WTC11 (cell line): Measurements from ENCODE around the gene NINL. TPM values are rescaled to one million over a fixed set of nuclear protein-coding genes. Genes with fewer than 3 reads are reported as not detected.
A peak's percentile ranks its signal among the peaks of the same experiment; 100 is the strongest.

Experiments used
- ATAC-seq: fragments of 200-7000 bp; cut with Tn5 transposase; 2 replicates; pipeline ENCODE4 v1.10.0; 2021; ENCODE audit warnings: mild to moderate bottlenecking, moderate library complexity
- CTCF ChIA-PET: fragments of 300-600 bp; sonication (Branson Sonifier 250); formaldehyde crosslinking; loops from one replicate; lab custom pipeline; 2021; ENCODE audit warnings: antibody characterized with exemption; lab: Charles Lee
- POLR2A ChIA-PET: fragments of 350-600 bp; sonication (Branson Sonifier 250); formaldehyde crosslinking; loops from one replicate; lab custom pipeline; 2021; ENCODE audit warnings: antibody characterized with exemption; lab: Charles Lee
- DNase-seq: peaks from one replicate; pipeline ENCODE4 v3.0.0; 2021; ENCODE audit warnings: low spot score
- H3K27ac Mint-ChIP-seq: 2 replicates; pipeline ENCODE4 v1.8.0; 2021; ENCODE audit warnings: mixed read lengths
- H3K27me3 Mint-ChIP-seq: 2 replicates; pipeline ENCODE4 v1.8.0; 2021; ENCODE audit warnings: low read depth, mild to moderate bottlenecking, moderate library complexity, mixed read lengths
- H3K36me3 Mint-ChIP-seq: 2 replicates; pipeline ENCODE4 v1.8.0; 2021; ENCODE audit warnings: mixed read lengths
- H3K4me1 Mint-ChIP-seq: 2 replicates; pipeline ENCODE4 v1.8.0; 2022; ENCODE audit warnings: mixed read lengths
- H3K4me3 Mint-ChIP-seq: 2 replicates; pipeline ENCODE4 v1.8.0; 2021; ENCODE audit warnings: mild to moderate bottlenecking, moderate library complexity, mixed read lengths
- H3K9me3 Mint-ChIP-seq: 2 replicates; pipeline ENCODE4 v1.8.0; 2021; ENCODE audit warnings: mixed read lengths
- EMX1 ChIP-seq: fragments of 250-450 bp; sonication (Bioruptor Pico); IDR thresholded peaks from 2 replicates; pipeline ENCODE4 v1.8.0; 2021; ENCODE audit warnings: mild to moderate bottlenecking
- FOXK1 ChIP-seq: sonication (generic); formaldehyde crosslinking; IDR thresholded peaks from 2 replicates; pipeline ENCODE4 v1.8.0; 2022; ENCODE audit warnings: mild to moderate bottlenecking, moderate library complexity, missing genetic modification reagents
- GTF2I ChIP-seq: fragments of 250-450 bp; sonication (Bioruptor Pico); conservative IDR thresholded peaks from 2 replicates; pipeline ENCODE4 v1.4.0; 2021; ENCODE audit warnings: mild to moderate bottlenecking
- KAT7 ChIP-seq: sonication (generic); formaldehyde crosslinking; IDR thresholded peaks from 2 replicates; pipeline ENCODE4 v1.8.1; 2023; ENCODE audit warnings: missing genetic modification reagents, mild to moderate bottlenecking, borderline replicate concordance
- NR1H2 ChIP-seq: sonication (generic); formaldehyde crosslinking; IDR thresholded peaks from 2 replicates; pipeline ENCODE4 v1.9.0; 2021; ENCODE audit warnings: mild to moderate bottlenecking, moderate library complexity, missing genetic modification reagents
- OVOL2 ChIP-seq: fragments of 250-450 bp; sonication (Bioruptor Pico); IDR thresholded peaks from 2 replicates; pipeline ENCODE4 v1.9.0; 2021; ENCODE audit warnings: mild to moderate bottlenecking, borderline replicate concordance
- RELA ChIP-seq: sonication (generic); formaldehyde crosslinking; IDR thresholded peaks from 2 replicates; pipeline ENCODE4 v1.8.1; 2022; ENCODE audit warnings: missing genetic modification reagents, mild to moderate bottlenecking, borderline replicate concordance
- total RNA-seq: library from RNA; stranded (reverse); gene quantifications from 3 replicates; pipeline ENCODE4 v1.2.3, GENCODE V29; 2021
- TF ChIP-seq, protein P1 (sequence below): fragments of 250-450 bp; sonication (Bioruptor Pico); IDR thresholded peaks from 2 replicates; pipeline ENCODE4 v1.9.0; 2021; ENCODE audit warnings: mild to moderate bottlenecking
- TF ChIP-seq, protein P2 (sequence below): sonication (generic); formaldehyde crosslinking; IDR thresholded peaks from 2 replicates; pipeline ENCODE4 v1.8.1; 2023; ENCODE audit warnings: mild to moderate bottlenecking, missing genetic modification reagents
- TF ChIP-seq, protein P3 (sequence below): sonication (generic); formaldehyde crosslinking; IDR thresholded peaks from 2 replicates; pipeline ENCODE4 v1.8.1; 2022; ENCODE audit warnings: missing genetic modification reagents, borderline replicate concordance
- TF ChIP-seq, protein P4 (sequence below): sonication (generic); formaldehyde crosslinking; IDR thresholded peaks from 2 replicates; pipeline ENCODE4 v1.8.0; 2022; ENCODE audit warnings: mild to moderate bottlenecking, missing genetic modification reagents
- TF ChIP-seq, protein P5 (sequence below): sonication (generic); formaldehyde crosslinking; conservative IDR thresholded peaks from 2 replicates; pipeline ENCODE4 v1.8.1; 2023; ENCODE audit warnings: mild to moderate bottlenecking, low read depth, missing genetic modification reagents, moderate library complexity
- TF ChIP-seq, protein P6 (sequence below): fragments of 250-450 bp; sonication (Bioruptor Pico); IDR thresholded peaks from 2 replicates; pipeline ENCODE4 v1.9.0; 2021; ENCODE audit warnings: moderate library complexity, mild to moderate bottlenecking, inconsistent platforms, borderline replicate concordance

Gene NINL
- total RNA-seq, 1 experiment from 2014 or later, result 36.0 TPM

DNA sequence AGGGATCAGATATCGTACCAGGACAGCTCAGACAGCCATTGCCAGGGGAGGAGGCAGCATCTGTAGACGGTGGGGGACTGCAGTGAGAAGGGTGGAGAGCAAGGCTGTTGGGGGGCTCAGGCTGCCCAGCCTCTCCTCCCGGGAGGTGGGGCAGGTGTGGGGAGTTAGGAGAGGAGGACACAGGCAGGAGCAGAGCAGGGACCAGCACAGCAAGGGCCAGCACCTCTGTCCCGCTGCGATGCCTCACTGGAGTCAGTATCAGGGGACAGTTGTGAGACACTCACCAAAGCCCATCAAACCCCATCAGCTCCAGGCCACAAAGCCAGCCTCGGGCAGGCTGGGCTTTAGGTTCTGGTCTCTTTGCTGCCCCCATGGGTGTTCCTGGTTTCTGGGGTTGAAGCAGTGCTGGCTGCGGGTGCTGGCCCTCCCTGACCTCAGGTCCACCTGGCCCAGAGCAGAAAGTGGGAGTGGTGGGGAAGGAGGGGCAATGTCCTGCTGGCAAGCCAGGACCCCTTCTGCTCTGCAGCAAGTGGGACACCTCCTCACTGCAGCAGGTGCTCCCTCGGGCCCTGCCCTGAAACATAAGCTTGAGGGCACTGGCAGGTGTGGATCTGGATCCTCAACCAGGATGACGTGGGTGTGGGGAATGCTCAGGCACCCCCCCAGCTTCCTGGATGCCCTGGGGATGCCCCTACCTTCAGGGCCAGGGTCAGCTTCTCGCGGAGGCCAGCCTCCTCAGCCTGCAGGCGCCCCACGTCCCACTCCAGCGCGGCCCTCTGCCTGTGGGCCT, 94.5 kb downstream of the NINL start:
- Mint-ChIP-seq H3K4me1 (peaks cover 24% of the 10 kb centered on the region), H3K9me3 (no peaks in the 10 kb centered on the region)
- TF ChIP-seq, protein P1, sequence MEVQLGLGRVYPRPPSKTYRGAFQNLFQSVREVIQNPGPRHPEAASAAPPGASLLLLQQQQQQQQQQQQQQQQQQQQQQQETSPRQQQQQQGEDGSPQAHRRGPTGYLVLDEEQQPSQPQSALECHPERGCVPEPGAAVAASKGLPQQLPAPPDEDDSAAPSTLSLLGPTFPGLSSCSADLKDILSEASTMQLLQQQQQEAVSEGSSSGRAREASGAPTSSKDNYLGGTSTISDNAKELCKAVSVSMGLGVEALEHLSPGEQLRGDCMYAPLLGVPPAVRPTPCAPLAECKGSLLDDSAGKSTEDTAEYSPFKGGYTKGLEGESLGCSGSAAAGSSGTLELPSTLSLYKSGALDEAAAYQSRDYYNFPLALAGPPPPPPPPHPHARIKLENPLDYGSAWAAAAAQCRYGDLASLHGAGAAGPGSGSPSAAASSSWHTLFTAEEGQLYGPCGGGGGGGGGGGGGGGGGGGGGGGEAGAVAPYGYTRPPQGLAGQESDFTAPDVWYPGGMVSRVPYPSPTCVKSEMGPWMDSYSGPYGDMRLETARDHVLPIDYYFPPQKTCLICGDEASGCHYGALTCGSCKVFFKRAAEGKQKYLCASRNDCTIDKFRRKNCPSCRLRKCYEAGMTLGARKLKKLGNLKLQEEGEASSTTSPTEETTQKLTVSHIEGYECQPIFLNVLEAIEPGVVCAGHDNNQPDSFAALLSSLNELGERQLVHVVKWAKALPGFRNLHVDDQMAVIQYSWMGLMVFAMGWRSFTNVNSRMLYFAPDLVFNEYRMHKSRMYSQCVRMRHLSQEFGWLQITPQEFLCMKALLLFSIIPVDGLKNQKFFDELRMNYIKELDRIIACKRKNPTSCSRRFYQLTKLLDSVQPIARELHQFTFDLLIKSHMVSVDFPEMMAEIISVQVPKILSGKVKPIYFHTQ (CRISPR knock-in tag), result no peak
- TF ChIP-seq, protein P2, sequence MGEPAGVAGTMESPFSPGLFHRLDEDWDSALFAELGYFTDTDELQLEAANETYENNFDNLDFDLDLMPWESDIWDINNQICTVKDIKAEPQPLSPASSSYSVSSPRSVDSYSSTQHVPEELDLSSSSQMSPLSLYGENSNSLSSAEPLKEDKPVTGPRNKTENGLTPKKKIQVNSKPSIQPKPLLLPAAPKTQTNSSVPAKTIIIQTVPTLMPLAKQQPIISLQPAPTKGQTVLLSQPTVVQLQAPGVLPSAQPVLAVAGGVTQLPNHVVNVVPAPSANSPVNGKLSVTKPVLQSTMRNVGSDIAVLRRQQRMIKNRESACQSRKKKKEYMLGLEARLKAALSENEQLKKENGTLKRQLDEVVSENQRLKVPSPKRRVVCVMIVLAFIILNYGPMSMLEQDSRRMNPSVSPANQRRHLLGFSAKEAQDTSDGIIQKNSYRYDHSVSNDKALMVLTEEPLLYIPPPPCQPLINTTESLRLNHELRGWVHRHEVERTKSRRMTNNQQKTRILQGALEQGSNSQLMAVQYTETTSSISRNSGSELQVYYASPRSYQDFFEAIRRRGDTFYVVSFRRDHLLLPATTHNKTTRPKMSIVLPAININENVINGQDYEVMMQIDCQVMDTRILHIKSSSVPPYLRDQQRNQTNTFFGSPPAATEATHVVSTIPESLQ, result no peak
- TF ChIP-seq OVOL2 (no peak), NR1H2 (CRISPR knock-in tag) (no peak), GTF2I (no peak), EMX1 (CRISPR knock-in tag) (no peak), RELA (no peak), FOXK1 (CRISPR knock-in tag) (no peak), KAT7 (CRISPR knock-in tag) (no peak)
- TF ChIP-seq, protein P3, sequence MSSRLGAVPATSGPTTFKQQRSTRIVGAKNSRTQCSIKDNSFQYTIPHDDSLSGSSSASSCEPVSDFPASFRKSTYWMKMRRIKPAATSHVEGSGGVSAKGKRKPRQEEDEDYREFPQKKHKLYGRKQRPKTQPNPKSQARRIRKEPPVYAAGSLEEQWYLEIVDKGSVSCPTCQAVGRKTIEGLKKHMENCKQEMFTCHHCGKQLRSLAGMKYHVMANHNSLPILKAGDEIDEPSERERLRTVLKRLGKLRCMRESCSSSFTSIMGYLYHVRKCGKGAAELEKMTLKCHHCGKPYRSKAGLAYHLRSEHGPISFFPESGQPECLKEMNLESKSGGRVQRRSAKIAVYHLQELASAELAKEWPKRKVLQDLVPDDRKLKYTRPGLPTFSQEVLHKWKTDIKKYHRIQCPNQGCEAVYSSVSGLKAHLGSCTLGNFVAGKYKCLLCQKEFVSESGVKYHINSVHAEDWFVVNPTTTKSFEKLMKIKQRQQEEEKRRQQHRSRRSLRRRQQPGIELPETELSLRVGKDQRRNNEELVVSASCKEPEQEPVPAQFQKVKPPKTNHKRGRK (CRISPR knock-in tag), result no peak
- TF ChIP-seq, protein P4, sequence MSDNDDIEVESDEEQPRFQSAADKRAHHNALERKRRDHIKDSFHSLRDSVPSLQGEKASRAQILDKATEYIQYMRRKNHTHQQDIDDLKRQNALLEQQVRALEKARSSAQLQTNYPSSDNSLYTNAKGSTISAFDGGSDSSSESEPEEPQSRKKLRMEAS, result no peak
- TF ChIP-seq, protein P5, sequence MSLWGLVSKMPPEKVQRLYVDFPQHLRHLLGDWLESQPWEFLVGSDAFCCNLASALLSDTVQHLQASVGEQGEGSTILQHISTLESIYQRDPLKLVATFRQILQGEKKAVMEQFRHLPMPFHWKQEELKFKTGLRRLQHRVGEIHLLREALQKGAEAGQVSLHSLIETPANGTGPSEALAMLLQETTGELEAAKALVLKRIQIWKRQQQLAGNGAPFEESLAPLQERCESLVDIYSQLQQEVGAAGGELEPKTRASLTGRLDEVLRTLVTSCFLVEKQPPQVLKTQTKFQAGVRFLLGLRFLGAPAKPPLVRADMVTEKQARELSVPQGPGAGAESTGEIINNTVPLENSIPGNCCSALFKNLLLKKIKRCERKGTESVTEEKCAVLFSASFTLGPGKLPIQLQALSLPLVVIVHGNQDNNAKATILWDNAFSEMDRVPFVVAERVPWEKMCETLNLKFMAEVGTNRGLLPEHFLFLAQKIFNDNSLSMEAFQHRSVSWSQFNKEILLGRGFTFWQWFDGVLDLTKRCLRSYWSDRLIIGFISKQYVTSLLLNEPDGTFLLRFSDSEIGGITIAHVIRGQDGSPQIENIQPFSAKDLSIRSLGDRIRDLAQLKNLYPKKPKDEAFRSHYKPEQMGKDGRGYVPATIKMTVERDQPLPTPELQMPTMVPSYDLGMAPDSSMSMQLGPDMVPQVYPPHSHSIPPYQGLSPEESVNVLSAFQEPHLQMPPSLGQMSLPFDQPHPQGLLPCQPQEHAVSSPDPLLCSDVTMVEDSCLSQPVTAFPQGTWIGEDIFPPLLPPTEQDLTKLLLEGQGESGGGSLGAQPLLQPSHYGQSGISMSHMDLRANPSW (CRISPR knock-in tag), result no peak
- TF ChIP-seq, protein P6, sequence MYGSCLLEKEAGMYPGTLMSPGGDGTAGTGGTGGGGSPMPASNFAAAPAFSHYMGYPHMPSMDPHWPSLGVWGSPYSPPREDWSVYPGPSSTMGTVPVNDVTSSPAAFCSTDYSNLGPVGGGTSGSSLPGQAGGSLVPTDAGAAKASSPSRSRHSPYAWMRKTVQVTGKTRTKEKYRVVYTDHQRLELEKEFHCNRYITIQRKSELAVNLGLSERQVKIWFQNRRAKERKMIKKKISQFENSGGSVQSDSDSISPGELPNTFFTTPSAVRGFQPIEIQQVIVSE, result no peak
- TF ChIP-seq, all 79 proteins: peak for 0
- Mint-ChIP-seq H3K27me3 (no peaks in the 10 kb centered on the region), H3K27ac (peak overlapping the region; percentile 65), H3K4me3 (no peak overlapping the region), H3K36me3 (peaks cover 30% of the 10 kb centered on the region)
- POLR2A ChIA-PET, result no interaction called here
- DNase-seq, result no peak
- no peak for ATAC-seq
- CTCF ChIA-PET, result interaction anchor here (0.5 kb wide), 1 partner anchor 87 kb away, joined by 3 read pairs; no protein-coding TSS in a partner anchor
